OCI-LY7 (cell line): ENCODE measurements around the gene WDR83.

ENCODE experiments used
- CTCF ChIP-seq: fragments of 200-600 bp; sonication (generic); conservative IDR thresholded peaks from 2 replicates; pipeline ENCODE4 v1.5.1; 2014; ENCODE audit warnings: mild to moderate bottlenecking, antibody characterized with exemption, low read length, moderate library complexity, mixed read lengths
- EZH2phosphoT487 ChIP-seq: fragments of 200-600 bp; sonication (generic); IDR thresholded peaks from 2 replicates; pipeline ENCODE4 v1.6.1; 2018; ENCODE audit warnings: low read depth, borderline replicate concordance, mild to moderate bottlenecking, mixed run types, antibody characterized with exemption, low read length, moderate library complexity, mixed read lengths

- no peak for TF ChIP-seq CTCF
- no peak for TF ChIP-seq EZH2phosphoT487
Measured at GRCh38 chr19:12668346-12668745, 1.7 kb downstream of the WDR83 start.
